Sigmoid colon (tissue), 7 donors: ENCODE measurements around the gene MLKL. TPM values are rescaled to one million over a fixed set of nuclear protein-coding genes. Genes with fewer than 3 reads are reported as not detected.

Source experiments
- DNase-seq: peaks from one replicate; pipeline ENCODE4 v3.0.0-alpha.2; 2019
- H3K27ac ChIP-seq, 4 donors: fragments of 200-600 bp; sonication (generic); one replicate each; pipeline ENCODE4 v1.5.1; 2016 to 2019; ENCODE audit warnings: mild to moderate bottlenecking in 1 of 4
- H3K27me3 ChIP-seq, 3 donors: fragments of 200-600 bp; sonication (generic); one replicate each; pipeline ENCODE4 v1.5.1; 2019; ENCODE audit warnings: mild to moderate bottlenecking in 1 of 3
- H3K36me3 ChIP-seq, 4 donors: fragments of 200-600 bp; sonication (generic); one replicate each; pipeline ENCODE4 v1.5.1; 2016 to 2019
- H3K4me1 ChIP-seq, 4 donors: fragments of 200-600 bp; sonication (generic); one replicate each; pipeline ENCODE4 v1.5.1; 2017 to 2019
- H3K4me3 ChIP-seq, 4 donors: fragments of 200-600 bp; sonication (generic); one replicate each; pipeline ENCODE4 v1.5.1; 2017 to 2019; ENCODE audit warnings: mild to moderate bottlenecking in 2 of 4, moderate library complexity in 1 of 4
- H3K9me3 ChIP-seq, 4 donors: fragments of 200-600 bp in 3 of 4; sonication (generic) in 3 of 4; one replicate each; pipeline versions ENCODE4 v1.5.1 to v1.6.1; 2013 to 2019
- EP300 ChIP-seq, 4 donors: sonication (generic); formaldehyde crosslinking; IDR thresholded peaks; one replicate each; pipeline ENCODE4 v1.6.1; 2017; ENCODE audit warnings: antibody characterized with exemption in 4 of 4
- POLR2A ChIP-seq, 2 donors: fragments of 450-650 bp; IDR thresholded peaks; one replicate each; pipeline ENCODE4 v1.6.1; 2016; ENCODE audit warnings: antibody characterized with exemption in 2 of 2, mild to moderate bottlenecking in 2 of 2, moderate library complexity in 2 of 2
- POLR2AphosphoS5 ChIP-seq, 4 donors: sonication (generic); formaldehyde crosslinking; IDR thresholded peaks; one replicate each; pipeline ENCODE4 v1.6.1; 2017; ENCODE audit warnings: antibody characterized with exemption in 4 of 4
- WGBS, 2 donors: extraction: QIAGEN DNeasy Blood & Tissue Kit; methylation state at CpG; one replicate each; pipeline ENCODE4 v1.1.7; 2013; 5-methylcytosine and 5-hydroxymethylcytosine counted together
- intact Hi-C: fragments of 100-400 bp; cut with DNase I; formaldehyde crosslinking; loops from one replicate; pipeline ENCODE4 v1.15.1; 2023
- polyA plus RNA-seq, 3 donors: library from polyadenylated mRNA; stranded (reverse); fragments of 200-250 nt; gene quantifications; one replicate each; pipeline ENCODE4 v1.2.3, GENCODE V29; 2013
- total RNA-seq, 4 donors: library from RNA; depleted of rRNA; stranded (reverse); fragments of >200 nt; gene quantifications; one replicate each; pipeline ENCODE4 v1.1.0, GENCODE V29; 2016
- TF ChIP-seq, protein P1 (sequence below), 4 experiments: fragments of 450-650 bp in 3 of 4; fragments of 200-600 bp in 1 of 4; IDR thresholded peaks; one replicate each; pipeline ENCODE4 v1.5.1; 2016 to 2019; ENCODE audit warnings: antibody characterized with exemption in 4 of 4, mild to moderate bottlenecking in 3 of 4, moderate library complexity in 2 of 4
- donor health status: healthy with polysubstance abuse.
- donor health status: Bipolar disorder and iron deficiency.
- donor health status: healthy.

Gene MLKL
- total and polyA plus RNA-seq, 7 donors, result 5.0 to 26.5 (median 8.4) TPM

DNA sequence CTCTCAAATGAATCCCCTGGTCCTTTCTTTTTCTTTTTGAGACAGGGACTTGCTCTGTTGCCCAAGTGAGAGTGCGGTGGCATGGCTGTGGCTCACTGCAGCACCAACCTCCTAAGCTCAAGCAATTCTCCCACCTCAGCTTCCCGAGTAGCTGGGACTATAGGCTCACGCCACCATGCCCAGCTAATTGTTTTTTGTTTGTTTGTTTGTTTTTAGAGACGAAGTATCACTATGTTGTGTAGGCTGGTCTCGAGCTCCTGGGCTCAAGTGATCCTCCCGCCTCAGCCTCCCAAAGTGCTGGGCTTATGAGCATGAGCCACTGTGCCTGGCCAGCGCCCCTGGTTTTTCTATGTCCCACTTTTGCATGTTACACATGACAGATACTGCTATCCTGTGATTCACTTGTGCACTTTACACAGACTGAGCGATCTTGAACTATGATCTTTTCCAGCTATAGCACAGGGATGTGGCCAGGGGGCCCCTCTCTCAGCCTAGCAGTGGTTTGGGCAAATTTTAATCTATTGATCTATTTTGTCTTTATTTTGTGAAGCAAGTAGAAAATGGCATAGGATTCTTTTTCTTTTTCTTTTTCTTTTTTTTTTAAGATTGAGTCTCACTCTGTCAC, 31.3 kb upstream of the MLKL start:
- WGBS, 2 donors, result 89 to 91% methylated on average over 8 of the region's 8 CpGs
- intact Hi-C loops, result no loop called here
- no peak overlapping the region for H3K27ac ChIP-seq

DNA sequence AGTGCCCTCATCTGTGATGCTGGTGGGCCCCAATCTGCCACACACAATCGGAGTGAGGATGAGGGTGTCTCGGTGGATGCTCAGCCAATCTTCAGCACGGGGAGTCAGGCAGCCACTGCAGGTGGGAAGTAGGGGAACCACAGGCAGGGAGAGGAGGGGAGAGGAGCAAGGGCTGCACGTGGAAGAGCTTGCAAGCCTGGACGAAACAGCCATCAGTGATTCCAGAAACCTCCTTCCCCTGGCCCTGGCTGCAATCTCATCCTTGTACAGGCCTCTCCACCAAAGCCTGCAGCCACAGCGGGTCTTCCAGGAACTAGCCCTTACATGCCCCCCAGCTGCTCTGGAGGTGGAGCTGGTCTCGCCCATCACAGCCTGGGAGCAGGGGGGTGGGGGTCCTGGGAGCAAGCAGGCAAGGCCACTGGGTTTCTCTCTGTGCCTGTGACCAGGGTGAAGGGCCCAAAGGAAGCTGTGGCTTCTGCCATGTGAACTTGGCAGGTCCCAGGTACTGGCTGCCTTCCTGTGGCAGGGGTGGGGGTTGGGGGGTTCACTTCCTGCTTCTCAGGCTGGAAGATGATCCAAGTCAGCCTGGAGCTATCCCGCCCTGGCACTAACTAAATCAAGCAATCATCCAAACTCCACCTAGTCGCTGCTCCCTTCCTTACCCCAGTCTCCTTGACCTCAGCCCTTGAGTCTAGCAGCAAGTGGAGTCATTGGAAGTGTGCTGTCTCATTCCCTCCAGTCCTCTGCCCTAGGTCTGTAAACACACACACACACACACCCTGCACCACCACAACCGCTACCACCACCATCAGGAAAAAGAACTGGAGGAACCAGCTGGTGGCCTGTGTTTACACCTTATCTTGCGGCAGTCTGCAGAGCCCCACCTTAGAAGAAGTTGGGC, 29.4 kb upstream of the MLKL start:
- H3K4me3 ChIP-seq, result no peak overlapping the region
- DNase-seq, result no peak
- WGBS, 2 donors, result 38 to 41% methylated on average over 11 of the region's 11 CpGs
- H3K27ac ChIP-seq, result no peak overlapping the region
- H3K36me3 ChIP-seq, result no peaks in the 10 kb centered on the region
- H3K9me3 ChIP-seq, result peaks cover 0 to 6% (median 2%) of the 10 kb centered on the region in 4 donors
- peaks cover 0 to 6% (median 0%) of the 10 kb centered on the region in 3 donors for H3K27me3 ChIP-seq
- peaks cover 0 to 5% (median 2%) of the 10 kb centered on the region in 4 donors for H3K4me1 ChIP-seq
- intact Hi-C loops, result no loop called here
- TF ChIP-seq EP300 (IDR thresholded peaks at IDR 0.05), result no peak
- TF ChIP-seq POLR2AphosphoS5 (IDR thresholded peaks at IDR 0.05), result no peak
- TF ChIP-seq POLR2A (IDR thresholded peaks at IDR 0.05), result no peak
- TF ChIP-seq, protein P1, sequence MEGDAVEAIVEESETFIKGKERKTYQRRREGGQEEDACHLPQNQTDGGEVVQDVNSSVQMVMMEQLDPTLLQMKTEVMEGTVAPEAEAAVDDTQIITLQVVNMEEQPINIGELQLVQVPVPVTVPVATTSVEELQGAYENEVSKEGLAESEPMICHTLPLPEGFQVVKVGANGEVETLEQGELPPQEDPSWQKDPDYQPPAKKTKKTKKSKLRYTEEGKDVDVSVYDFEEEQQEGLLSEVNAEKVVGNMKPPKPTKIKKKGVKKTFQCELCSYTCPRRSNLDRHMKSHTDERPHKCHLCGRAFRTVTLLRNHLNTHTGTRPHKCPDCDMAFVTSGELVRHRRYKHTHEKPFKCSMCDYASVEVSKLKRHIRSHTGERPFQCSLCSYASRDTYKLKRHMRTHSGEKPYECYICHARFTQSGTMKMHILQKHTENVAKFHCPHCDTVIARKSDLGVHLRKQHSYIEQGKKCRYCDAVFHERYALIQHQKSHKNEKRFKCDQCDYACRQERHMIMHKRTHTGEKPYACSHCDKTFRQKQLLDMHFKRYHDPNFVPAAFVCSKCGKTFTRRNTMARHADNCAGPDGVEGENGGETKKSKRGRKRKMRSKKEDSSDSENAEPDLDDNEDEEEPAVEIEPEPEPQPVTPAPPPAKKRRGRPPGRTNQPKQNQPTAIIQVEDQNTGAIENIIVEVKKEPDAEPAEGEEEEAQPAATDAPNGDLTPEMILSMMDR (IDR thresholded peaks at IDR 0.05), result no peak

More for the DNA sequence above, 31.3 kb upstream of the MLKL start:
- Histone ChIP-seq H3K9me3 (peaks cover 0 to 4% (median 1%) of the 10 kb centered on the region in 4 donors), H3K4me1 (no peaks in the 10 kb centered on the region), H3K36me3 (no peaks in the 10 kb centered on the region), H3K4me3 (no peak overlapping the region), H3K27me3 (peaks cover 0 to 12% (median 0%) of the 10 kb centered on the region in 3 donors)
- TF ChIP-seq EP300 (IDR thresholded peaks at IDR 0.05) (no peak), POLR2A (IDR thresholded peaks at IDR 0.05) (no peak), POLR2AphosphoS5 (IDR thresholded peaks at IDR 0.05) (no peak)
- TF ChIP-seq, protein P1 (IDR thresholded peaks at IDR 0.05), result no peak
- no peak for DNase-seq

DNA sequence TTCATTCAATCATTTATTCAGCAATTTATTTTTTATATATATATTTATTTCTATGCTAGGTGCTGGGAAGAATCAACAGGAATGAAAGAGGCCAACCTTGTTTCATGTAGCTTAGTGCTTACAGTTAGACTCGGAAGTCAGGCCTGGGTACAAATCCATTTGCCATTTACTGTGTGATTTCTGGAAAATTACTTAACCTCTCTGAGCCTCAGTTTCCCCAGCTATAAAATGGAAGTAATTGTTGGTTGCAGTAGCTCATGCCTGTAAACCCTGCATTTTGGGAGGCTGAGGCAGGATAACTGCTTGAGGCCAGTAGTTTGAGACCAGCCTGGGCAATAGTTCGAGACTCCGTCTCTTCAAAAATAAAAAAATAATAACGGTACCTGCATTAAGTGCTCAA, 27.2 kb upstream of the MLKL start:
- 96% methylated on average over 4 of the region's 4 CpGs for WGBS, 2 donors
- TF ChIP-seq POLR2AphosphoS5 (IDR thresholded peaks at IDR 0.05) (no peak), POLR2A (IDR thresholded peaks at IDR 0.05) (no peak), EP300 (IDR thresholded peaks at IDR 0.05) (no peak)
- TF ChIP-seq, protein P1 (IDR thresholded peaks at IDR 0.05), result no peak
- no peak overlapping the region for H3K27ac ChIP-seq
- peaks cover 0 to 12% (median 4%) of the 10 kb centered on the region in 4 donors for H3K4me1 ChIP-seq
- no peak overlapping the region for H3K4me3 ChIP-seq
- no peak for DNase-seq
- intact Hi-C loops, result no loop called here
- no peaks in the 10 kb centered on the region for H3K36me3 ChIP-seq
- peaks cover 0 to 6% (median 2%) of the 10 kb centered on the region in 4 donors for H3K9me3 ChIP-seq
- H3K27me3 ChIP-seq, result no peaks in the 10 kb centered on the region

DNA sequence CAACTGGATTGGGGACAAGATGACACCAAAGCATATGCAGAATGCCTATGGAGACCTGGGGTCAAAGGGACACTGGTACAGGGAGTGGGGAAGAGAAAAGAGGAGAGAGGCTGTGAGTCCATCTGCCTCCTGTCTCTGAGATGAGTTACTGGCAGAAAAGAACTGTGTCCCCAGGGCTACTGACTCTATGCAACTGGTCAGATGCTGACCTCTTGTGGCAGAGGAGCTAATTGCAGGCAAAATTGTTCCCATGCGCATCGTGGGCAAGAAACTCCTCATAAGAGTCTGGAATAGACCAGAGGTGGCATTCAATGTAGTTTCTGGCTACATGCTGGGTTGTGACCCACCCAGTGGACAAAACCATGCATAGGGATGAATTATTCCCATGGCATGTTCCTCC, 26.1 kb upstream of the MLKL start:
- DNase-seq, result no peak
- H3K9me3 ChIP-seq, result peaks cover 0 to 6% (median 2%) of the 10 kb centered on the region in 4 donors
- 90 to 96% methylated on average over 2 of the region's 2 CpGs for WGBS, 2 donors
- no peak overlapping the region for H3K27ac ChIP-seq
- H3K27me3 ChIP-seq, result no peaks in the 10 kb centered on the region
- intact Hi-C loops, result no loop called here
- no peak overlapping the region for H3K4me3 ChIP-seq
- TF ChIP-seq, protein P1 (IDR thresholded peaks at IDR 0.05), result no peak
- TF ChIP-seq POLR2AphosphoS5 (IDR thresholded peaks at IDR 0.05), result no peak
- no peak for TF ChIP-seq EP300 (IDR thresholded peaks at IDR 0.05)
- no peak for TF ChIP-seq POLR2A (IDR thresholded peaks at IDR 0.05)
- H3K4me1 ChIP-seq, result peaks cover 0 to 12% (median 4%) of the 10 kb centered on the region in 4 donors
- H3K36me3 ChIP-seq, result no peaks in the 10 kb centered on the region
